ENCODE results near the gene TPCN2. TPM values are rescaled to one million over a fixed set of nuclear protein-coding genes. Genes with fewer than 3 reads are reported as not detected.
A peak's percentile ranks its signal among the peaks of the same experiment; 100 is the strongest.

TPCN2 gene
- total RNA-seq, 4 donors from 2014 or later: 27.1 to 36.1 (median 31.3) TPM

DNA sequence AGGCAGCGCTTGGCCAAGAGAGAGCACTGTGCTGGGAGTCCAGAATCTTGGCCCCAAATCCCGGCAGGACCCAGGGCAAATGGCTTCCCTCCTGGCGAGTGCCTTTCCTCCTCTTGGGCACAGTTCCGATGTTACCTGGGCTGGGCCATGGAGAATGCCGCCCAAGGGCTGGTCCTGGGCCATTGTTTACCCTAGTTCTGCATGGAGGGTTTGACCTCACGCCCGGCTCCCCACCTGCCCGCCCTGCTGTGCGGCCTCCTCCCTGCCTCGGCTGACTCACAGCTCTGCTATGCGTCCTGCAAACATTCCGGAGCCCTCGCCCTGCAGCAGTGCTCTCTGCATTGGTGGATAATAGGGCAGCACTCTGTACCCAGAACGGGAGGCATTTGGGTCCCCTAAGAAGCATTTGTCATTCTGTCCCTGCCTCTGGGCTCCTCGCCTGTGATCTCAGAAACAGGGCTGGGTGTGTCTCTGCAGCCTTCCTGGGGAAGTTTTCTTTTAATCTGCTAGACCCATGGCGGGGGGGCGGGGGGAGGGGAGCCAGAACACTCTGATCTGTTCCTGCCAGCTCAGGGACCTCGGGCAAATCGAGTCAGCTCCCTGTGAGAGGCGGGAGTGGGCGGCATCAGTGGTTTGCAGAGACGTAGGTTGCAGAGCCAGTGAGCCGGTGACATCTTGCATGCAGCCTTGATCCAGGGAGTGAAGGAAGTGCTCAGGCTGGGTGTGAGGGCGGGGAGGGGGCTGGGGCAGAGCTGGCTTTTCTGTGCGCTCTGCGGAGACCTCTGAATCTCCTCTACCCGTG is 74.1 kb downstream of the TPCN2 start:
- Histone ChIP-seq H3K27ac (peak overlapping the region in 3 of 4 donors; percentile 23 to 55 (median 48)), H3K4me3 (peak overlapping the region in 1 of 4 donors; percentile 8)
- DNase-seq (ENCODE audit: low spot score in 2 of 2): no peak

DNA sequence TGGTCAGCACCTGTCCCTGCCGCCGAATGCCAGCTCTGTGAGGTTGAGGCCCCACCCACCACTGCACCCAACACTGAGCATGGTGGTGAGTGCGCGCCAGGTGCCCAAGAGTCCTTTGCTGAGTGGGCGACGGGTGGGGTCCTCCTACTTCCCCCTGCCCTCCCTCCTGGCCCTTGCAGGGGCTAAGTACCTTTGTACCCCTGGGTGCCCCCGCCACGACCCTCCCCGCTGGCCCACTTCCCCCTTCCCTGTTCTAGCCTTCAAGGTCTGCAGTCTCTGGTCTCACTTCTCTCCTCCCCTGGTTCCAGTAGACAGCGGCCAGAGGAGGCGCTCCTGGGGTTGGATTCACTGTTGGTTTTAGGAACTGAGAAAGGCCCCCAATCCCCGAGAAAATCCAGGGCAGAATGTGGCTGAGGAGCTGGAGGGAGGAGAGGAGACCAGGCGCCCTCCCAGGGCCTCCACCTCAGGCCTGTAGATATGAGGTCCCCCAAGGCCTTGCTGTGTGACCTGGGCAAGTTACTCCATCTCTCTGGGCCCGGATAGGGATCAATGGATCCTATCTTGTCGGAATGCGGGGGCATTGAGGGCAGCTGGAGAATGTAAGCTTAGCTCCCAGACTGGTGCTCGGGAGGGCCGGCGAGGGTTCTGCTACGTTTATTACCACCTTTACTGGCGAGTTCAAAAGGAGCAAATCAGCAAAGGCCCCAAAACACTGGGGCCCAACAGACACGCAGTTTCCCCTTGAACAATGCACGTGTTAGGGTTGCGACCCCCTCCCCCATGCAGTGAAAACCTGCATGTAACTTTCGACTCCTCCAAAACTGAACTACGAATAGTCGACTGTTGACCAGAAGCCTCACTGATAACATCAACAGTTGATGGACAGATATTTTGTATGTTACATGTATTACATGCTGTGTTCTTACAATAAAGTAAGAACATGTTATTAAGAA is 75.1 kb downstream of the TPCN2 start:
- peak overlapping the region in 2 of 4 donors; percentile 48 to 55 for H3K27ac ChIP-seq
- WGBS, 2 donors: 77 to 82% methylated on average over 21 to 26 of the region's 27 CpGs
- no peak overlapping the region for H3K4me3 ChIP-seq
- peaks cover 0 to 17% (median 0%) of the 10 kb centered on the region in 4 donors for H3K9me3 ChIP-seq
- DNase-seq (ENCODE audit: low spot score in 2 of 2): no peak
- H3K36me3 ChIP-seq: no peaks in the 10 kb centered on the region
- TF ChIP-seq EP300 (IDR thresholded peaks at IDR 0.05) (no peak), POLR2A (IDR thresholded peaks at IDR 0.05) (no peak)
- TF ChIP-seq, protein P1, sequence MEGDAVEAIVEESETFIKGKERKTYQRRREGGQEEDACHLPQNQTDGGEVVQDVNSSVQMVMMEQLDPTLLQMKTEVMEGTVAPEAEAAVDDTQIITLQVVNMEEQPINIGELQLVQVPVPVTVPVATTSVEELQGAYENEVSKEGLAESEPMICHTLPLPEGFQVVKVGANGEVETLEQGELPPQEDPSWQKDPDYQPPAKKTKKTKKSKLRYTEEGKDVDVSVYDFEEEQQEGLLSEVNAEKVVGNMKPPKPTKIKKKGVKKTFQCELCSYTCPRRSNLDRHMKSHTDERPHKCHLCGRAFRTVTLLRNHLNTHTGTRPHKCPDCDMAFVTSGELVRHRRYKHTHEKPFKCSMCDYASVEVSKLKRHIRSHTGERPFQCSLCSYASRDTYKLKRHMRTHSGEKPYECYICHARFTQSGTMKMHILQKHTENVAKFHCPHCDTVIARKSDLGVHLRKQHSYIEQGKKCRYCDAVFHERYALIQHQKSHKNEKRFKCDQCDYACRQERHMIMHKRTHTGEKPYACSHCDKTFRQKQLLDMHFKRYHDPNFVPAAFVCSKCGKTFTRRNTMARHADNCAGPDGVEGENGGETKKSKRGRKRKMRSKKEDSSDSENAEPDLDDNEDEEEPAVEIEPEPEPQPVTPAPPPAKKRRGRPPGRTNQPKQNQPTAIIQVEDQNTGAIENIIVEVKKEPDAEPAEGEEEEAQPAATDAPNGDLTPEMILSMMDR (IDR thresholded peaks at IDR 0.05): no peak
- peaks cover 0 to 29% (median 20%) of the 10 kb centered on the region in 4 donors for H3K4me1 ChIP-seq
- H3K27me3 ChIP-seq: no peaks in the 10 kb centered on the region

More for the DNA sequence above, 74.1 kb downstream of the TPCN2 start:
- Histone ChIP-seq H3K27me3 (no peaks in the 10 kb centered on the region), H3K36me3 (no peaks in the 10 kb centered on the region), H3K9me3 (peaks cover 0 to 8% (median 0%) of the 10 kb centered on the region in 4 donors), H3K4me1 (peaks cover 0 to 29% (median 20%) of the 10 kb centered on the region in 4 donors)
- WGBS, 2 donors: 27 to 32% methylated on average over 12 to 26 of the region's 27 CpGs
- TF ChIP-seq POLR2A (IDR thresholded peaks at IDR 0.05) (no peak), EP300 (IDR thresholded peaks at IDR 0.05) (peak in 1 of 2 donors; percentile 59)
- TF ChIP-seq, protein P1 (IDR thresholded peaks at IDR 0.05): no peak

DNA sequence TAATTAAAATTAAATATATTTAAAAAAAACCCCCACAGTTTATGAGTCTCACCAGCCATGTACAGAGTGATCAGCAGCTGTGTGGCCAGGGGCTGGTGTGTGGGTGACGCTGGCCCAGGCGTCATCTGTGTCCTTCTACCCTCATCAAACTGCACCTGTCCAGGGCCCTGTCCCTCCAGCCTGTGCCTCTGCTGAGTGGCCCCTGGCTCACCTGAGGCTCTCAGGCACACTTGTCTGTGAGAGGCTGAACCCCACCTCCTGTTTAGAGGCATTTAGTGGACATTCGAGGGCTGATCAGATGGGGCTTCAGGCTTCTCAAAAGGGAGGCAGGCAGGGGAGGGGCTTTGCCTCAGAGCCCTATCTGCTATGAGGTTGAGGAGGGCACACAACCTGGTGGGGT is 77.1 kb downstream of the TPCN2 start:
- H3K27me3 ChIP-seq: no peaks in the 10 kb centered on the region
- 91 to 93% methylated on average over 3 of the region's 3 CpGs for WGBS, 2 donors
- H3K27ac ChIP-seq: no peak overlapping the region
- H3K9me3 ChIP-seq: peaks cover 0 to 15% (median 0%) of the 10 kb centered on the region in 4 donors
- DNase-seq (ENCODE audit: low spot score in 2 of 2): no peak
- H3K36me3 ChIP-seq: no peaks in the 10 kb centered on the region
- TF ChIP-seq EP300 (IDR thresholded peaks at IDR 0.05) (no peak), POLR2A (IDR thresholded peaks at IDR 0.05) (no peak)
- TF ChIP-seq, protein P1 (IDR thresholded peaks at IDR 0.05): no peak
- H3K4me1 ChIP-seq: peaks cover 0 to 29% (median 20%) of the 10 kb centered on the region in 4 donors
- H3K4me3 ChIP-seq: no peak overlapping the region

DNA sequence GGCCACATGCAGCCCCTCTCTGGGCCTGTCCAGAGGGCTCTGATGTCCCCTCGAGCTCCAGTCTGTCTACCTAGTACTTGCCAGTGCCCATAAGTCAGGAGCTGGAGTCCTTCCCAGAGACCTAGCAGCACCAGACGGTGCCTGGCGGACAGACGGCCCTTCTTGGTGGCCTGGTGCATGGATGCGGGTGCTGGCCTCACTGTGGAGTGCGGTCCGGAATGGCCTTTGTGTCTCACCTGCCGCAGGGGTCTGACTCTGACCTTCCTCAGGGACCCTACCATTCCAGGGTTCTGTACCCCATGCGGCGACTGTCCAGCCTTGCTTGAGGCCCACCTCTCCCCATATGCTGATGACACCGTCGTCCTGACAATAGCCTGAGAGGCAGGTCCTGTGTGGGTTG is 77.6 kb downstream of the TPCN2 start:
- no peak overlapping the region for H3K27ac ChIP-seq
- peak in 1 of 2 donors; percentile 8 for DNase-seq (ENCODE audit: low spot score in 2 of 2)
- TF ChIP-seq POLR2A (IDR thresholded peaks at IDR 0.05) (no peak), EP300 (IDR thresholded peaks at IDR 0.05) (no peak)
- TF ChIP-seq, protein P1 (IDR thresholded peaks at IDR 0.05): no peak
- WGBS, 2 donors: 85 to 94% methylated on average over 6 of the region's 12 CpGs
- H3K36me3 ChIP-seq: no peaks in the 10 kb centered on the region
- peaks cover 0 to 15% (median 0%) of the 10 kb centered on the region in 4 donors for H3K9me3 ChIP-seq
- no peaks in the 10 kb centered on the region for H3K27me3 ChIP-seq
- peaks cover 0 to 32% (median 20%) of the 10 kb centered on the region in 4 donors for H3K4me1 ChIP-seq
- no peak overlapping the region for H3K4me3 ChIP-seq
